Mesenchymal stem cell (in vitro differentiated cells and primary cell): ENCODE data around the gene PRODH2.

Source experiments
- DNase-seq: peaks from one replicate; pipeline ENCODE4 v3.0.0-alpha.2; 2013
- H2AFZ ChIP-seq: one replicate; pipeline ENCODE4 v1.6.1; 2013; ENCODE audit warnings: low read depth, mild to moderate bottlenecking, control low read depth, inconsistent platforms, low read length, moderate library complexity
- H2AK5ac ChIP-seq: 2 replicates; pipeline ENCODE4 v1.6.1; 2013; ENCODE audit warnings: low read length, moderate library complexity, mild to moderate bottlenecking, inconsistent platforms; ENCODE audit not compliant: severe bottlenecking
- H2BK120ac ChIP-seq: one replicate; pipeline ENCODE4 v1.6.1; 2013; ENCODE audit warnings: low read depth, mild to moderate bottlenecking, inconsistent platforms, low read length, moderate library complexity
- H2BK12ac ChIP-seq, 2 experiments: one replicate each; pipeline ENCODE4 v1.6.1; 2013; ENCODE audit warnings: inconsistent platforms in 2 of 2, low read length in 2 of 2, mild to moderate bottlenecking in 2 of 2, moderate library complexity in 2 of 2, control low read depth in 1 of 2
- H2BK15ac ChIP-seq: one replicate; pipeline ENCODE4 v1.6.1; 2013; ENCODE audit warnings: mild to moderate bottlenecking, low read depth, inconsistent platforms; ENCODE audit not compliant: poor library complexity, severe bottlenecking
- H2BK5ac ChIP-seq: 2 replicates; pipeline ENCODE4 v1.6.1; 2013; ENCODE audit warnings: low read depth, mild to moderate bottlenecking, low read length, control low read depth, inconsistent platforms; ENCODE audit not compliant: poor library complexity, severe bottlenecking
- H3K14ac ChIP-seq, 2 experiments: one replicate each; pipeline ENCODE4 v1.6.1; 2013; ENCODE audit warnings: inconsistent platforms in 2 of 2, low read length in 2 of 2, control low read depth in 1 of 2, mild to moderate bottlenecking in 1 of 2, moderate library complexity in 1 of 2
- H3K18ac ChIP-seq, 2 experiments: one replicate each; pipeline ENCODE4 v1.6.1; 2013; ENCODE audit warnings: inconsistent platforms in 2 of 2, low read length in 2 of 2, control low read depth in 1 of 2, low read depth in 1 of 2, mild to moderate bottlenecking in 1 of 2
- H3K23ac ChIP-seq, 2 experiments: one replicate each; pipeline ENCODE4 v1.6.1; 2013; ENCODE audit warnings: inconsistent platforms in 2 of 2, low read length in 2 of 2, mild to moderate bottlenecking in 2 of 2, moderate library complexity in 2 of 2, control low read depth in 1 of 2
- H3K27ac ChIP-seq: 2 replicates; pipeline ENCODE4 v1.5.1; 2013; ENCODE audit warnings: mild to moderate bottlenecking, moderate library complexity, low read length, control low read depth, inconsistent platforms; ENCODE audit not compliant: poor library complexity, severe bottlenecking
- H3K27me3 ChIP-seq, 2 experiments: 2 replicates each; pipeline versions ENCODE4 v1.6.1 to v1.7.0; 2013; ENCODE audit warnings: low read length in 2 of 2, mild to moderate bottlenecking in 2 of 2, moderate library complexity in 2 of 2, control low read depth in 1 of 2, inconsistent platforms in 1 of 2; ENCODE audit not compliant: control insufficient read depth in 1 of 2, insufficient read depth in 1 of 2
- H3K36me3 ChIP-seq, 2 experiments: 2 replicates each; pipeline versions ENCODE4 v1.6.1 to v1.7.0; 2013; ENCODE audit warnings: low read length in 2 of 2, control low read depth in 1 of 2, inconsistent platforms in 1 of 2, low read depth in 1 of 2, mild to moderate bottlenecking in 1 of 2; ENCODE audit not compliant: insufficient read depth in 2 of 2, control insufficient read depth in 1 of 2
- H3K4ac ChIP-seq, 2 experiments: one replicate each; pipeline ENCODE4 v1.6.1; 2013; ENCODE audit warnings: inconsistent platforms in 2 of 2, low read length in 2 of 2, mild to moderate bottlenecking in 2 of 2, moderate library complexity in 2 of 2, control low read depth in 1 of 2, low read depth in 1 of 2
- H3K4me1 ChIP-seq: 2 replicates; pipeline ENCODE4 v1.6.1; 2013; ENCODE audit warnings: low read depth, low read length, control low read depth; ENCODE audit not compliant: control insufficient read depth, insufficient read depth
- H3K4me2 ChIP-seq: 2 replicates; pipeline ENCODE4 v1.6.1; 2013; ENCODE audit warnings: low read length, mild to moderate bottlenecking, inconsistent platforms; ENCODE audit not compliant: poor library complexity, severe bottlenecking
- H3K4me3 ChIP-seq, 2 experiments: 2 replicates each; pipeline versions ENCODE4 v1.5.1 to v1.7.0; 2013; ENCODE audit warnings: low read length in 2 of 2, mild to moderate bottlenecking in 2 of 2, control low read depth in 1 of 2, low read depth in 1 of 2; ENCODE audit not compliant: insufficient read depth in 1 of 2
- H3K79me1 ChIP-seq: replicated peaks from 2 replicates; pipeline ENCODE4 v1.6.1; 2013; ENCODE audit warnings: mild to moderate bottlenecking, control low read depth, low read length, inconsistent platforms; ENCODE audit not compliant: poor library complexity, severe bottlenecking
- H3K9ac ChIP-seq: 2 replicates; pipeline ENCODE4 v1.7.0; 2013; ENCODE audit warnings: mild to moderate bottlenecking, low read length, moderate library complexity
- H3K9me3 ChIP-seq: 2 replicates; pipeline ENCODE4 v1.7.0; 2013; ENCODE audit warnings: mild to moderate bottlenecking, low read length; ENCODE audit not compliant: control insufficient read depth
- H4K8ac ChIP-seq: one replicate; pipeline ENCODE4 v1.6.1; 2013; ENCODE audit warnings: inconsistent platforms, mild to moderate bottlenecking, low read length, moderate library complexity
- H4K91ac ChIP-seq: one replicate; pipeline ENCODE4 v1.6.1; 2013; ENCODE audit warnings: mild to moderate bottlenecking, low read length, inconsistent platforms
- whole genome bisulfite sequencing: methylation state at CpG from one replicate; pipeline ENCODE4 v1.1.7; 2013; ENCODE audit warnings: mixed read lengths; 5-methylcytosine and 5-hydroxymethylcytosine counted together

PRODH2 gene

GRCh38 chr19:35787227-35787799 is 25.3 kb downstream of the PRODH2 start:
- H2AFZ ChIP-seq = no peak overlapping the region
- H2BK120ac ChIP-seq = no peak overlapping the region
- H3K79me1 ChIP-seq = peaks cover 2% of the 10 kb centered on the region
- no peaks in the 10 kb centered on the region for H3K27me3 ChIP-seq
- H3K36me3 ChIP-seq = peaks cover 8 to 48% of the 10 kb centered on the region in 2 experiments
- H3K14ac ChIP-seq = no peak overlapping the region
- no peak overlapping the region for H3K9ac ChIP-seq
- peaks cover 16% of the 10 kb centered on the region for H3K4me1 ChIP-seq
- H3K23ac ChIP-seq = no peak overlapping the region
- H3K18ac ChIP-seq = no peak overlapping the region
- no peak overlapping the region for H2BK5ac ChIP-seq
- H4K91ac ChIP-seq = no peak overlapping the region
- WGBS = 97% methylated on average over 15 of the region's 15 CpGs
- H2AK5ac ChIP-seq = no peak overlapping the region
- H3K4me3 ChIP-seq = no peak overlapping the region
- DNase-seq = no peak
- no peaks in the 10 kb centered on the region for H3K9me3 ChIP-seq
- no peak overlapping the region for H3K27ac ChIP-seq
- no peak overlapping the region for H2BK15ac ChIP-seq
- H2BK12ac ChIP-seq = no peak overlapping the region
- H3K4ac ChIP-seq = no peak overlapping the region
- no peak overlapping the region for H4K8ac ChIP-seq
- no peak overlapping the region for H3K4me2 ChIP-seq

GRCh38 chr19:35786299-35787160 is 26.1 kb downstream of the PRODH2 start:
- Histone ChIP-seq H3K4me3 (no peak overlapping the region), H3K14ac (no peak overlapping the region), H3K36me3 (peaks cover 8 to 56% of the 10 kb centered on the region in 2 experiments), H2BK5ac (no peak overlapping the region), H3K23ac (no peak overlapping the region), H2AFZ (no peak overlapping the region), H2AK5ac (no peak overlapping the region), H4K8ac (no peak overlapping the region), H3K27me3 (no peaks in the 10 kb centered on the region), H3K79me1 (peaks cover 2% of the 10 kb centered on the region), H3K4ac (no peak overlapping the region), H3K18ac (no peak overlapping the region), H3K4me2 (no peak overlapping the region), H4K91ac (no peak overlapping the region), H3K9me3 (no peaks in the 10 kb centered on the region), H2BK15ac (no peak overlapping the region), H2BK120ac (no peak overlapping the region), H3K27ac (no peak overlapping the region), H3K4me1 (peaks cover 16% of the 10 kb centered on the region), H2BK12ac (no peak overlapping the region), H3K9ac (no peak overlapping the region)
- no peak for DNase-seq
- WGBS = 98% methylated on average over 27 of the region's 31 CpGs

GRCh38 chr19:35785339-35785627 is 27.4 kb downstream of the PRODH2 start:
- Histone ChIP-seq H3K4me1 (peaks cover 14% of the 10 kb centered on the region), H3K14ac (no peak overlapping the region), H2BK15ac (no peak overlapping the region), H3K79me1 (peaks cover 2% of the 10 kb centered on the region), H2BK120ac (no peak overlapping the region), H3K23ac (no peak overlapping the region), H3K4ac (no peak overlapping the region), H3K9me3 (no peaks in the 10 kb centered on the region), H2AFZ (no peak overlapping the region), H4K91ac (no peak overlapping the region), H2BK5ac (no peak overlapping the region), H2BK12ac (no peak overlapping the region), H3K27me3 (no peaks in the 10 kb centered on the region), H2AK5ac (no peak overlapping the region), H3K36me3 (peaks cover 12 to 69% of the 10 kb centered on the region in 2 experiments), H3K4me3 (no peak overlapping the region), H3K27ac (no peak overlapping the region), H3K9ac (no peak overlapping the region), H3K4me2 (no peak overlapping the region), H4K8ac (no peak overlapping the region), H3K18ac (no peak overlapping the region)
- DNase-seq = no peak
- WGBS = 85% methylated on average over 9 of the region's 10 CpGs

GRCh38 chr19:35784503-35785338 is 27.9 kb downstream of the PRODH2 start:
- H3K4me2 ChIP-seq = no peak overlapping the region
- peaks cover 15% of the 10 kb centered on the region for H3K4me1 ChIP-seq
- H3K4me3 ChIP-seq = no peak overlapping the region
- no peak for DNase-seq
- no peak overlapping the region for H2BK5ac ChIP-seq
- H2BK15ac ChIP-seq = no peak overlapping the region
- H3K27me3 ChIP-seq = no peaks in the 10 kb centered on the region
- H2BK12ac ChIP-seq = peak overlapping the region in 1 of 2 experiments; percentile 16
- H2BK120ac ChIP-seq = no peak overlapping the region
- no peak overlapping the region for H4K91ac ChIP-seq
- H3K23ac ChIP-seq = no peak overlapping the region
- no peak overlapping the region for H3K27ac ChIP-seq
- 69% methylated on average over 36 of the region's 45 CpGs for WGBS
- no peak overlapping the region for H3K18ac ChIP-seq
- no peak overlapping the region for H2AFZ ChIP-seq
- no peak overlapping the region for H2AK5ac ChIP-seq
- H3K9ac ChIP-seq = no peak overlapping the region
- H4K8ac ChIP-seq = no peak overlapping the region
- no peak overlapping the region for H3K4ac ChIP-seq
- no peak overlapping the region for H3K14ac ChIP-seq
- H3K79me1 ChIP-seq = peaks cover 3% of the 10 kb centered on the region
- H3K9me3 ChIP-seq = no peaks in the 10 kb centered on the region
- peaks cover 12 to 74% of the 10 kb centered on the region in 2 experiments for H3K36me3 ChIP-seq
